SKM-1 (cell line): ENCODE data around the gene NOL4L.

Experiments used
- DNase-seq: peaks from one replicate; lab custom pipeline; 2025; ENCODE audit not compliant: unreplicated experiment; lab: John Stamatoyannopoulos, UW

The NOL4L gene

DNA sequence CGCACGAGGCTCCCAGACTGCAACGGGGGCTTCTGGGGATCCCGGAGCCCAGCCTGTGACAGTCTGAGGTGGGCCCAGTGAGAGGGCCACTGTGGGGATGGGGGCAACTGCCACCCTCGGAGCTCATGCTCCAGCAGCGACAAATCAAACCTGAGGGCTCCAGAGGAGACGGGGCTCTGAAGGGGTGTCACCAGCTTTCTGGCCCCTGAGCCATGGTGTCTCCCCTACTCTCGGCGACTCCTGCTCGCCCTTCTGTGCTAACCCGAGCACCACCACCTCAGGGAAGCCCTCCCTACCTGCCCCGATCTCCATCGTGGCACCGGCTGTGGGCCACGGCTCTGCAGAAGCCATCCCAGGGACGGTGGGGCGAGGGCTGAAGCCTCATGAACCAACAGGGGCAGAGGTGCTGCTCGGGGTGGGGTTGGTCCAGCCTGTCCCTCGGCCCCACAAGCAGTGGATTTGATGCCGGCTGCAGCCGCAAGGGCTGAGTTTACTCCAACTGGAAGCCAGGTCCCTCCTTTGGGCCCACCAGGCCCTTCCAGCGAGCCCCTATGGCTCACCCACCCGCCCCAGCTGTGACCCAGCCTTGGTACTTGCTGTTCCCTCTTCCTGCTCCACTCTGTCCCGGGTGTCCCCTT is 124.3 kb downstream of the NOL4L start:
- DNase-seq, result no peak

DNA sequence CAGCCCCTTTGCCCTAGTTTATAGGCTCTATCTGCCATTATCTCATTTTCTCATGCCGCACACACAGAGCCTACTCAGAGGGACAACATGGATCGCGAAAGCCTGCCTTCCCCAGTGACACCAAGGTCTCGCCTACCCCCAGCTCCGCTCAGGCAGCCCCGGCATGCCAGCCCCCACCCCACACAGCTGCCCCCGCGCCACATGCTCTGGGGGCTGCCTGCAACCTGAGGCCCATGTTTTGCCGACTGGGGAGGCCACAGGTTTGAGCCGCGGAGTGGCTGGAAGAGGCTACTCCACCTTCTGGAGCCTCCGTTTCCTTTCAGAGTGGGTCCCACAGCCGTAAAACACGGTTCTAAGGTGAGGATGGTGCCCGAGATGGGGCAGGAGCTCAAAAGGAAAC is 124.9 kb downstream of the NOL4L start:
- no peak for DNase-seq

DNA sequence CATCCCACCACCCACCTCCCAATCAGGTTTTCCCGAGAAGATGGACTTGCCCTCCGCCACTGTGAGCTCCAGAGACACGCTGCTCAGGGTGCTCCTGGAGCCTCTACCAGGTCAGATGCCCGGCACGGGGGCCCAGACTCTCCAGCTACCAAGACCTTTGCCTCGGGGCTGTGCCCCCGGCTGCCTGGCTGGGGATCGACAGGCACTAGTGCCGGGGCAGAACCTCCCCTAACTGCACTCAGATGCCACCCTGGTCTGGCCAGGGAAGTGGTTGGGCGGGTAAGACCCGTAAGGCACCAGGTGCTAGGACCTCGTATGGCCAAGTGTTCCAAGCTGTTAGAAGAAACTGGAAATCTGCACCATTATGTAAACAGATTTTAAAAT is 126.3 kb downstream of the NOL4L start:
- DNase-seq, result no peak

DNA sequence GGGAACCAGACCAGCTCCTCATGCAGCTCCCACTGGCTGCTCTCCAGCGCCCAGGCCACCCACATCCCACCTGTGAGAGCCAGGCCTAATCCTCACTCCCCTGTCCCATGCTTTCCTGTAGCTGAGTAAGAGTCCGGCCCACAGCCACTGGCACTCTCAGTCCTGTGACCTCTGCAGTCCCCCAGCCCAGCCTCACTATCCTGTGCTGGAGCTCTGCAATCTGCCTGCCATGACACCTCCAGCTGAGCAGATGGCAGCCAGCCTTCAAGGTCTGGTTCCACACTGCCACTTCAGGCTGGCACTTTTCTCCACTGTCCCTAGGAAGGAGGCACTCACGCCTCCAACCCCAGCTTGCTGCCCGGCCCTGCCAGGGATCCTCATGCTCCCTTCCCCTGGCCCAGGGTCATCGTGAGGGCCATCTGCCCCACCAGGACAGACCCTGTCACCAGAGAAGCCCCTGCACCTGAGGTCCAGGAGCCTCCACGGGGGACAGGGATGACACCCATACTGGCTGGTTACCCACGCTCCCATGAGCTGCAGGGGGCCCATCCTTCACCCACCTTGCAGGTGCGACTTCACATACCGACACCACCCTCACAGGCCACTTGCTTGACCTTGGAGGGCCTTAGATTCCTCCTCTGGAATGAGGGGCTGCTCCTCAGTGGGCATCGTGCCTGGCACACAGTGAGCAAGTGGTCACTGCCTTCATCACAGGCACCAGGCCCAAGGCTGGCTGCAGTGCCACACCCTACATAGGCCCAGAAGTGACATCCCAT is 126.9 kb downstream of the NOL4L start:
- no peak for DNase-seq

DNA sequence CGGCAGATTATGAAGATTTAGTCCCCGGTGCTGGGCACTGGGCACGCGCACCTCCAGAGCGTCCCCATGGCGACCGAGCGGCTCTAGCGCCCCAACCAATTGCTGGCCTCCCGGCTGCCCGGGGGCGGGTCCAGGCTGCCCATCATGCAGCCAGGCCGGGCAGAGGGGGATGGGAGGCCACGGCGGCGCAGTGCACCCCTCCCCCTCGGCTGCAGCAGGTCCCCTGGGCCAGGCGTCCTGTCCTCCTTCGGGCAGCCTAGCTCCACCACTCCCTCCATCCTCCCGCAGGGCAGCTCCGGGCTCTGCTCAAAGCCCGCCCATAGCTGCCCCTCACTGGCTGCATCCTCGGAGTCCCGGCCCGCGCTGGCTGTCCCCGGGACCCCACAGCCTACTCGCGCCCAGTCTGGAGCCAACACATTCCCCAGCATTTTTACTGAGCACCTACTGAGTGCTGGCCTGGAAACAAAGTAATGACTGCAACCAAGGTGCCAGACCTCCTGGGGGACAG is 127.6 kb downstream of the NOL4L start:
- no peak for DNase-seq

DNA sequence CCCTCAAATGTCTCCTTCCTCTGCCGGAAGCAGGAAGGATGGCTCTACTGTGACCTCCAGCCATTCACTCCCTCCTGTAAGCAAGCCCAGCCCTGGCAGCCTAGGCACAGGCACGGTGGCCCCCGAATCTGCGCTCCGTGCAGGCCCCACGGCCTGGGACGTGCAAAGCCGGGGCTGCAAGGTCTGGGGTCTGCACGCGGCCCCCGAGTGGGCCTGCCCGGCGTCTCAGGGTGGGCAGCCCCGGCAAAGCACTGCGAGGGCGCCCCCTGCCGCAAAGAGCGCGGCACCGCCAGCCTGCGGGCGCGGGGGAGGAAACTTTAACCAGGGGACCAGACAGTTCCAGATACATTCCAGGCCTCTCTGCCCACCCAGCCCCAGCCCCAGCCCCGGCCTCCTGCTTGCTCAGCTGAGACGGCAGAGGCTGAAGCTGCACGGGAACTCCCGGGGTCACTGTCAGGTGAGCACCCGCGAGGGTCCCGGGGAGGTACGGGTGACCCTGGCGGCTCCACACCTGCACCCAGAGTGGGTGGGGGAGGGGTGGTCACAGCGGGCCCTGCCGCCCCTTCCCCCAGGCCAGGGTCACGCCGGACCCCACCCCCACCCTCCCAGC is 128.2 kb downstream of the NOL4L start:
- no peak for DNase-seq

DNA sequence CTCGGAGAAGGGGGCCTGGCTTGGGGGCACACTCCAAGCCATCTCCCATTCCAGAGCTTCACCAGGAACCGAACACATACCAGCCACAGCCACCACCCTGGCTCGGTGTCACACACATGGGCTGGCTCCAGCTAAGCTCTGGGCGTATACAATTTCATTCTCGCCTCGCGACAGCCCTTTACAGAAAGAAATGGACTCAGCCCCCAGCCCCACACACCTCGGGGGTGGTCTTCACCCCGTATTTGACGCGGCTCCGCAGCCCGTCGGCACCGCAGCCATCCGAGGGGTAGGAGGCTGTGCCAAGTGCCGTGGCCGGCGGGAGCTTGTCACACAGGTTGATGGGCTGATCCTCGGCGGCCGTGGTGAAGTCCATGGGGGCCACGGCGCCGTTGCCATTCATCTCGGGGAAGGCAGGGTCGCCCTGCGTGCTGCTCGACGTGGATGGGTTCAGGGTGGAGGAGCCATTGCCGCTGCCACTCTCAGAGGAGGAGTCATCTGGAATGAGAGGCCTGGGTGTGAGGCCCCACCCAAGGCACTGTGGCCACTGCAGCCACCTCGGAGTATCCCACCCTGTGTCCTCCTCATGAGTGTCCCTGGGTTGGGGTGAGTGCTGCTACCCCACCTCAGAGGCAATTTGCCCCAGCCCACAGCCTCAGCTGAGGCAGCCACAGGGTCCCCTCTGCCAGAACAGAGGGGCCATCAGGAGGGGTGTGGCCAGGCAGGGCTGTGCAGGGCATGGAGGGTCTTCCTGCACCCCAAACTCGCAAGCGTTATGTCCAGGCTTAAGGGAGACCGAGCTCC is 129.0 kb downstream of the NOL4L start:
- DNase-seq, result no peak

DNA sequence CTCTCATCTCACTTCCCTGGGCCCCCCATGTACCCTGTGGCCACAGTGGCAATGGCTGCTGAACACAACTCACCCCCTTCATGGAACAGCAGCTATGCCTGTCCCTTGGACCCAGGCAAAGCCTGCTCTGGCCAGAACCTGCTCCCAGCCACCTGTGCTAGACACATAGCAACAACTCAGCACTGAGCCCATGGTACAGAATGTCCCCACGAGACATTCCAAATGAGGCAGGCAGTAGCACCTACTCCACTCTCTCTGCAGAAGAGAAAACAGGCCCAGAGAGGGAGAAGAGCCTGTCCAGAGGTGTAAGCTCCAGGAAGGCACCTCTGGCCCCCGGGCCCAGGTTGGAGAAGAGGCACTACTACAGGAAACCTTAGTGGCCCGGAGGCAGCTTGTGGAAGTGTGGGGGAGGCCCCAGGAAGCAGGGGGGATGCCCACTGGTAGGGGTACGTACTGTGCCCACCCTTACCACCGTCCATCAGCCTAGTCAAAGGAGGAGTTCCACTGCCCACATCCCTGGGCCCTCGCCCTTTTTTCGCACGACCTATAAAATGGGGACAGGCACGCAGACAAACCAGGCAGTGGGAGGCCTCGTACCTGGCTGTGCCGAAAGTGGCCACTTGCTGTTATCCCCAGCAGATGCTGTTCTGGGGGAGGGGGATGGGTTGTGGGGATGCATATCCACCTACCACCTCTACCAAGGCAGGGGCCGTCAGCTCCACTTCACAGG is 129.8 kb downstream of the NOL4L start:
- no peak for DNase-seq

DNA sequence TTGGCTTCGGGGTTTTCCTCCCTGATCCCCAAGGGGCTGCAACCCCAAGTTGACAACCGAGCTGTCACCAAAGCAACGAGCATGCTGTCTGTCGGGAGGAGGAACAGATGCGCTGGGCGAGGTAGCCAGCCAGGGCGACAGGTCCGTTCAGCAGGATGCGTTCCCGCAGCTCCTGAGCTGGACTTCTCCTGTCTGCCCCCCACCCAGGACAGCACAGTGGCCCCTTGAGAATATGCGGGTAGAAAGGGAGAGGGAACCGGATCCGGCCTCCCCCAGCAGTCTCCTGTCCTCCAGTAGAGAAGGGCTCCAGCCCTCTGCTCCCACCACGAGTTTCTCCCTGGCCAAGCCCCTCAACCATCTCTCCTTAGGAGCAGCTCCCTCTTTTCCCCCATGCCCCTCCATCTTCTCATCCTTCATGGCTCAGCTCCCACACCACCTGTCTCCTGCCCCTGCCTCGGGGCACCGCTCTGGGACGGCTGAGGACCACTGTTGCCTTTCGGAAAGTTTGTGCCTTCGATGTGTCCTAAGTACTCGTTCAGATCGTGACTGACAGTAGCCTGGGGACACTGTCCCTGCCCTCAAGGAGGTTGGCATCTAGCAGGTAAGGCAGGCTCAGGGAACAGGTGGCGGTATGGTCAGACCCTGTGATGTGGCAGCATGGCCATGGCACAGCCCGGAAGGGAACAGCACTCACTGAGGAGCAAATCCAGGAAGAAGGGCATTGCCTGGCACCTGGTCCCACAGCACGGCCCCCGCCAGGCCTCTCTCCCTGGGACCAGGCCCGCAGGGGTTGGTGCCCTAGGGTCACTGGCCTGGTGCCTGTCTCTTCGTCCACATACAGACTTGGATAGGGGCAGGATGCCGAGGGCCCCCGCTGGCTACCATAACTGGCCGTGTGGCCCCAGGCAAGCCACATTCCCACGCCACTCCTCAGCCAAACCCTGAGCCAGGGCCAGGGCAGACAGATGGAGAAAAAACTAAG is 130.7 kb downstream of the NOL4L start:
- DNase-seq, result no peak

DNA sequence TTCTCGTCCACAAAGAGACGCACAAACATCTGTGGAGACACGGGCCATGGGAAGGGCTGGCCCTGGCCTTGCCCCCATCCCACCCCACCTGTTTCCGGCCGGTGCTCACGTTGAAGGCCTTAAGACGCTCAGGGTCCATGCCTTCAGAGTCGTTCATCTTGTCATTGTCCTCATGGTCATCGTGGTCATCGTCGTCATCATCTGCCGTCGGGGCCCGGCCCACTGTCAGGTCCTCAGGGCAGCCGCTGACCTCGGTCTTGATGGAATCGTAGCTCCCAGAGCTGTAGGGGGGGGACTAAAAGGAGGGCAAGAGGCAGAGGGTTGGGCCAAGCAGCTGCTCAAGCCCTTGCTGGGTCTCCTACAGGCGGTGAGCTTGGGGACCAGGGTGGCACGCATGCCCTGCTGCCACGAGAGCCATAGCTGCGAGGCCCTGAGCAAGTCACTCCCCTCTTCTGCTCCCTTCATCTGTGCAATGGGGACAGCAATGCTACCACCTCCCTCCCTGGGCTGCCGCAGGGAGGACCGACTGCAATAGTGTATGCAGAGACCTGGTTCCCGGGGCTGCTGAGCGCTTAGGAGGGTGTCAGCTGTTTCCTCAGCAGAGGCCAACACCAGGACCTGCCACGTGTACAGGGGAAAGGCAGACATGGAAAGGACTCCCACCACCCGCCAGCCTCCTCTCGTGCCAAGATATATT is 131.5 kb downstream of the NOL4L start:
- DNase-seq, result no peak

DNA sequence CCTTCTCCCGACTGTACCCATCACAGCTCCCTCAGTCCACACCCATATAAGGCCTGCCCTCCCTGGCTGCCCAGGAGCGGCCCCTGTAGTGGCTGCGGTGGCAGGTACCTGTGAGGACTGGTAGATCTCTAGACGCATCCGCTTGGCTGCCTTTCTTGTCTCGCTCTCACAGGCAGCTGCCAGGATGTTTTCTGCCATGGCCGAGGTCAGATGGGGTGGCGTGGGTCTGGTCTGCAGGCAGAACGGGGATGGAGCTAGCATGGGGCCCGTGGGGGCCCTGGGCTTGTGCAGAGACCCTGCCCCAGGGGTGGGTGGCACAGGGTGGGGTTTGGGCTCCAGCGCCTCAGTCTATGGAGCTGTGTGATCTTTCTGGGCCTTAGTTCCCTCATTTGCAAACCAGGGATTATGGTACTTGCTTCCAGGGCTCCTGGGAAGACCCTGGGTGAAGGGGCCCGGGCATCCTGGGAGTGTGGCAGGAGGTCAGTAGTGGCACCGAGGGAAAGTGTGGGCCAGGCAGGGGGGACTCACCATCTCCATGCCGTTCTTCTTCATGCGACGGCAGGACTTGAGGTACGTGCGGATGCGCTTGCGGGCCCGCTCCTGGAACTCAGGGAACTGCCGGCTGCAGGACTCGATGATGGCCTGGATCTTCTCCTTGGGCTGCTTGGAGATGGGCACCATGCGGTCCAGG is 132.2 kb downstream of the NOL4L start:
- no peak for DNase-seq

DNA sequence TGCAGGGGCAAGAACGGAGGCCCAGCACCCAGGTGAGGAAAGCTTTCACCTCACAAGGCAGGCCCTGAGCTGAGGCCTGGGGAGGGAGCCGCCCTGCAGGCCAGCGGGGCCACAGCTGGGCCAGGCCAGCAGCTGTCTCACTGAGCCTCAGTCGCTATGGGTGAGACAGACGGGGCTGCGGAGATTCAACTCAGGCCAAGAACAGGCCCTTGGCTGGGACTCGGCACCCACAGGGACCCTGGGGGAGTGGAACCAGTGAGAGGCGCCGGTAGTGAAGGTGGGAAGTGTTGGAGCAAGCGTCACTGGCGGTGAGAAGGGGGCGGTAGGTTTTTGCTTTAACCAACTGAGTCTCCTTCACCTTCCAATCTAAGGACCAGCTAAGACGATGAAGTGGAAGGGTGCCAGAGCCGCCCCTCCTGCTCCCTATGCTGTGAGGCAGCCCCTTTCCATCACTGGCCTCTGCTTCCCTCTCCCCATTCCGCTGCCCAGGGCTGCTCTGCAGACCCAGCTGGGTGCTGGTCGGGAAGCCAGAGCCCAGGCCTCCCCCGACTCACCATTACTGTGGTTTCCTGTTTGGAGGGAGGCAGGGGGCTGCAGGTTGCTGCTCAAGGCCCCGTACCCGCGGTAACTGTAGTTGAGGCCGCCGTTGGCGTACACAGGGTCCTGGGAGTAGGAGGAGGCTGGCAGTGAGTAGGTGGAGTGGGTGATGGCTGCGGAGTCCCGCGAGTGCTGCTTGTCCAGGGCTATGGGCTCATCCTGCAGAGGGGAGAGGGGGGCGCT is 133.3 kb downstream of the NOL4L start:
- no peak for DNase-seq

DNA sequence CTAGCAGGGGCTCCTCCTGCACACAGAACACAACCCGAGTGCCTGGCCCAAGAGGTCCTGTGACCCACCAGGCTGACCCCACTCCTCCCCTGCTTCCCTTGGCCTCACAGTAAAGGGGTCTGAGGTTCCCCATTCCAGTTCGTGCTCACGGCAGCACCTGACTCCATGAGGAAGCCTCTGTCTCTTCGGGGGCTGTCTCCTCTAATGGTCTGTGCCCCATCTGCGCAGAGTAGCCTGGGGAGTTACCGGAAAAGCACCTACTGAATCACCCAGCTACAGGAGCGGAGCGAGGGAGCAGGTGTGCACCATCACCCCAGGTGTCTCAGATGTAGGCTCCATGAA is 133.8 kb downstream of the NOL4L start:
- DNase-seq, result no peak

DNA sequence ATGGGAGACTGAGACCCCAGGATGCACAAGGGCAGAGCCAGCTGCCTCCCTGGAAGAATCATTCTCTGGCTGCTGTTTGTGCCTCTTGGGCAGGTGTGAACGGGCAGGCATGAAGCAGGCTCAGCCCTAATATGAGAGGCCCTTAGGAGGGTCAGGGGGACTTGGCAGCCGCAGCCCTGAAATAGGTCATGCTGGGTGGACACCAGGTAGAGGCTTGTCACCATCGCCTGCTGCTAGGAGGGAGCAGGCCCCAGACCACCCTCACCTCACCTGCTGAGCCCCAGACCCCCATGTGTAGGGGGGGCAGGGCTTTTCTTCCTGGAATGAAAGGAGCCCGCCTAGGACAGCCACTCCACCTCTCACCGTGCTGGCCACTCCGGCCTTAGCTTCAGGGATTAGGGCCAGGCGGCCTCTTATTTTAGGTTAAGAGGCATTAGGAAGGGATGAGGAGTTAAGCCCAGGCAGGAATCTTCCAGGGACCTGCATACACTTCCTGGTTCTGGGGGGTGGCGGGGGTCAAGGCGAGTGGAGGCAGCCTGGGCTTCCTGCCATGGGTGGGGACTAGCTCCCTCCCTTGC is 134.6 kb downstream of the NOL4L start:
- DNase-seq, result no peak

DNA sequence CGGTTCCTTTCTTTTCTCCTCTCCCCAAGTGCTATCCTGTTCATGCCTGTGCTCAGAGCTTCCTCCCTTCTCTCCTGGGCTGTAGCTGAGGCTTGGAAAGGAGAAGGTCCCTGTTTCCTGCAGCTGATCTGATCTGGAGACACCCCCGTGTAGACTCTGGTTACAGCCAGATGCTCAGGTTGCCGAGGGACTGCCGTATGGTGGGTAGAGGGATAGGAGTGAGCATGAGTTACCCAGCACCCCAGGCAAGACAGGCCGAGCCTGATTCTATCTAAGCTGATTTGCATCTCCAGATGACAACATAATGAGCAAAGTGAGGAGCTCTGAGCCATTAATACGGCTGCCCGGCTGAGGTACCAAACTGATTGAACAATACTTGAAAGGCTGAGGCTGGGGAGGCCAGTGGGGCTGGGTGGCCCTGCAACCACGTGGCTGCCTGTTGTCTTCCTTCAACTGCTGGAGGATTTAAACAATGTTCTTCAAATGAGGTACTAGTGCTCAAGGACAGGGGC is 135.2 kb downstream of the NOL4L start:
- DNase-seq, result no peak

DNA sequence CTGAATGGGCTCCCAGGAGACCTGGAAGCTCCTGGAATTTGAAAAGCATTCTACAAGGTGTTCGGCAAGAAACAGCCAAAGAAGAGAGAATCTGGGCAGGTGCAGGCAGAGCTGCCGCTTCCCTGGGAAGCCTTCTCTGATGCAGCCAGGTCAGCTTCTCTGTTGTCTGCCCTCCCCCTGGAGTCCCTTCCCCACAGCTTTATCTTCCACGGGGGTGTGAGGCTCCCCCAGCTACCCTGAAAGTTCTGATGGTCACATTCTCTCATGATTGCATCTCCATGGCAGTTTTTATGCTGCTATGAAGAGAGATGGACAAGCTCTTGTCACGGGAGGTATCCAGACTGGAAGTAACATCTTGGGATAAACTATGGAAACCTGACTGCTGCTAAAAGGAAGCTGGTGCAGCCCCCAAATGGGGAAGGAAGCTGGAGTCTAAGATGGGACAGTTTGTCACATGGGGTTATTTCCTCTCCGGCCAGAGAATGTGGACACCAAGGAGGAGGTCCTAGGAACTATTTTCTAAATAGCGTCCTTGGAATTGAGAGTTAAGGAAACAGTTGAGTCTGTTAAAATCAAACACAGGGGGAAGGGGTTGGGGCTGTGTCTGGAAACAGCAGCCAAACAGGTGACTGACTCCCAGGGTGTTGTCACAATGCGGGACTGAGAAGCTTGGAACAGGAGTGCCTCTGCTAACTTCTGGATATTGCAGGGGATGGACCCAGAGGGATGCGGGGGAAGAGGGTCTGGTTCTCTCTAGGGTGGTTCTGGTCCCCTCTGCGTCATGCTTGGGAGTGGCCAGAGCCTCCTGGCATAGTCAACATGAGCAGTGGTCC is 135.9 kb downstream of the NOL4L start:
- no peak for DNase-seq
